GM12874 (cell line): ENCODE results near the gene ALDH5A1.

Source experiments
- CTCF ChIP-seq: IDR thresholded peaks from 2 replicates; pipeline ENCODE4 v1.5.1; 2011; ENCODE audit warnings: low read depth, mild to moderate bottlenecking, control low read depth, low read length, moderate library complexity; ENCODE audit not compliant: insufficient read depth

The ALDH5A1 gene

GRCh38 chr6:24569811-24570210, 75.0 kb downstream of the ALDH5A1 start:
- no peak for TF ChIP-seq CTCF

DNA sequence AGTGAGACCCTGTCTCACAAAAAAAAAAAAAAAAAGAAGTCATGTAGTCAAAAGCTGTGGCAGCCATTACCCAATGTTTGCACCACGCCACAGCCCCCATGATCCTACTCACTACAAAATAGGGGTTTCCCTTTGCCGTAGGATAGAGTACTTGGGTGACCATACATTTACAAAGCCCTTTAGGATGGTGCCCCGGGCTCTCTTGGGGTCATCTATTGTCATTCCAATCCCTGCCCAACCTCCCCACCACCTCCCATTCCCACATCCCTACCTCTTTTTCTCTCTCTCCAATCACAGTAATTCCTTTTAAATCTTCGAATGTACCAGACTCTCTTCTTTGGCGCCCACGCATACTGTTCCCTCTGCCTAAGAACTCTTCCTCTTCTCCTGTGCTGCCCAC, 76.6 kb downstream of the ALDH5A1 start:
- TF ChIP-seq CTCF, result no peak

- TF ChIP-seq CTCF, result no peak
These were observed 80.0 kb downstream of the ALDH5A1 start for GRCh38 chr6:24574809-24575208.

DNA sequence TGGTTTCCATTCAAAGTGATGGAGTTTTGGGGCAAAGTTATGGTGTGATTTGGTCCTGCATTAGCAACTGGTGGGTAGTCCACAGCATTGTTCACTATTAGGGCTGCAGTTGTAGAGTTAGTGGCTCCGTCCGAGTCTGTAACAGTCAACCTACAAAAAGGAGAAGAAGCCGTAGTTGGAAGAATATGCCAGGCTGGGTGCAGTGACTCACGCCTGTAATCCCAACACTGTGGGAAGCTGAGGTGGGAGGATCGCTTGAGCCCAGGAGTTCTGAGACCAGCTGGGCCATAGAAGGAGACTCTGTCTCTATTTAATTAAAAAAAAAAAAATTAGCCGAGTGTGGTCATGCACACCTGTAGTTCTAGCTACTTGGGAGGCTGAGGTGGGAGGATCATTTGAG, 81.7 kb downstream of the ALDH5A1 start:
- TF ChIP-seq CTCF, result no peak

GRCh38 chr6:24581084-24581669, 86.4 kb downstream of the ALDH5A1 start:
- TF ChIP-seq CTCF, result peak; percentile 84

DNA sequence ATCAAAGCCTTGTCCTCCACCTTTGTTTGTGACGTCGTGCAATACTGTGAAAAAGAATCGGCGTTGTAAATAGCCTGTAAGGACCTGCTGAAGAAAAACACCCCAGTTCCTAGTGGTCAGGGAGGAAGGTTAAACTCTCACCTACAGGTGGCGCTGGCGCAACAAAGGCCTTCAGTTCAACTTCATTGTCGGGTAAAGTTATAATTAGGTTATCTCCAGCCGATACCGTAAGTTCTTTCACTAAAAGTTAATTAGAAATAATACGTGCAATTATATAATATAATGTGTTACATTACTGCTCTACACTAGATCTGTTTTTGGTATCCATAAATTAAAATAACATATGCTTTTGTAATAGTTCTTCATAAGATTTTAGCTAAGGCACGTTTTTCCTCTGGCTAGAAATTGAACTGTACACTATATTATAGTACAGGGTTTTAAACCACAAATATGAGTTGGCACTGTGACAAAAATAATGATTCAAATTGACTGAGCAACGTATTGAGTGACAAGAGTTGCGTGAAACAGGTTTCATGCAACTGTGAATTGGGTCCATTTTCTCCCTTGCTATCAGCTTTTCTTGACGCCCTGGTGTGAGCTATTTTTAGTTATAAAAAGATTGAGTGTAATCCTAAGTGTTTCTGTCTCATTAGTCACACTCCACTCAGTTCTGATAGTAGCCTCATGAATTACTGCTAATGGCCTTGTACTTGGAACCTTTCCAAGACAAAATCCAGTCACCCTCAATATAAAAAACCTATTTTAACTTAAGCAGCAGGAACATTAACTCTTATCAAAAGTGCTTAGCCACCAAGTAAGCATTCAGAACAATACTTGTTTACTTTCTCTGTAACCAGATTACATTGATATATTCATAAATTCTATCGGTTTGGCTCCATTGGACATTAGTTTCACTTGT, 89.0 kb downstream of the ALDH5A1 start:
- peak; percentile 74 for TF ChIP-seq CTCF

DNA sequence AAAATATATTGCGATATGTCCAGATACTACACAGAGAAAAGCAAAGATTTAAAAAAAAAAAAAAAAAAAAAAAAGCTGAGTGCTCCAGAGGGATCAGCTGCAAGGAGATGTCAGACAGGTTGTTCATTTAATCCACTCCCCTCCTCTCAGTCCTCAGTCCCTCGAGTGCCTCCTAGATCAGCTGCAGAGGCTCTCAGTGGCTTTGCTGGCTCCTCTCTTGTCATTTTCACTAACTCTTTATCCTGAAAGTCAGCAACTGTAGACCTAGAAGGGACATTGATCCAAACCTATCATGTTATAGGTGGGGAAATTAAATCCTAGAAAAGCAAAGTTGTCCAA, 89.6 kb downstream of the ALDH5A1 start:
- TF ChIP-seq CTCF, result no peak
